K562 (cell line): ENCODE measurements around the gene PIRT. TPM values are rescaled to one million over a fixed set of nuclear protein-coding genes. Genes with fewer than 3 reads are reported as not detected.

ENCODE experiments used
- ATAC-seq: fragments of 200-7000 bp; cut with Tn5 transposase; 3 replicates; pipeline ENCODE4 v1.9.1; 2020; ENCODE audit warnings: moderate library complexity
- BruUV-seq: library from RNA; stranded (reverse); fragments of 400-500 nt; replicated peaks from 2 replicates; lab custom pipeline; 2021; lab: Mats Ljungman, UMichigan
- CTCF ChIA-PET: fragments of 300-600 bp; formaldehyde crosslinking; extraction: SDS; loops from one replicate; lab custom pipeline; 2021; ENCODE audit warnings: low intra/inter-chr PET ratio; lab: Yijun Ruan, JAX
- POLR2A ChIA-PET: fragments of 300-600, 350-650 bp; sonication (Branson Sonifier 250); formaldehyde crosslinking; extraction: SDS; loops from one replicate; lab custom pipeline; 2021; ENCODE audit warnings: antibody characterized with exemption, inconsistent platforms; lab: Yijun Ruan, JAX
- DNase-seq, 4 experiments: peaks; one replicate each; pipeline versions ENCODE4 v3.0.0 to v3.0.0-alpha.2; 2011 to 2018; ENCODE audit warnings: low spot score in 3 of 4, mixed read lengths in 3 of 4; ENCODE audit errors: extremely low read depth in 1 of 4
- FAIRE-seq: peaks from 2 replicates; lab custom pipeline; 2011; peaks lifted over from hg19 to GRCh38; lab: Jason Lieb, UNC
- H2AFZ ChIP-seq: 2 replicates; pipeline ENCODE4 v1.6.0; 2011; ENCODE audit warnings: low read depth, low read length, control low read depth, inconsistent platforms
- H3K27ac ChIP-seq: fragments of 200-600 bp; 3 replicates; pipeline ENCODE4 v1.8.0; 2011; ENCODE audit warnings: low read depth, mild to moderate bottlenecking, control low read depth, inconsistent platforms, low read length, moderate library complexity, mixed read lengths; ENCODE audit errors: extremely low read depth
- H3K27me3 ChIP-seq, 2 experiments: fragments of 300-600 bp in 1 of 2; 2 replicates in 1 of 2; 3 replicates in 1 of 2; pipeline versions ENCODE4 v1.6.0 to v1.8.0; 2011; ENCODE audit warnings: inconsistent platforms in 2 of 2, low read length in 2 of 2, mild to moderate bottlenecking in 1 of 2, mixed read lengths in 1 of 2, moderate library complexity in 1 of 2; ENCODE audit not compliant: control insufficient read depth in 2 of 2, insufficient read depth in 2 of 2
- H3K36me3 ChIP-seq: fragments of 300-600 bp; 3 replicates; pipeline ENCODE4 v1.8.0; 2011; ENCODE audit warnings: mild to moderate bottlenecking, low read length, inconsistent platforms; ENCODE audit not compliant: control insufficient read depth, insufficient read depth
- H3K4me1 ChIP-seq, 2 experiments: fragments of 200-600 bp in 1 of 2; replicated peaks in 1 of 2; 2 replicates in 1 of 2; 3 replicates in 1 of 2; pipeline versions ENCODE4 v1.5.1 to v1.8.0; 2011; ENCODE audit warnings: inconsistent platforms in 2 of 2, low read length in 2 of 2, mild to moderate bottlenecking in 1 of 2, mixed read lengths in 1 of 2, moderate library complexity in 1 of 2; ENCODE audit not compliant: control insufficient read depth in 2 of 2, insufficient read depth in 2 of 2
- H3K4me2 ChIP-seq: 2 replicates; pipeline ENCODE4 v1.6.1; 2011; ENCODE audit warnings: low read length, control low read depth, inconsistent platforms, mixed read lengths; ENCODE audit not compliant: insufficient read depth
- H3K4me3 ChIP-seq: fragments of 200-600 bp; sonication (generic), shearing (Covaris generic); 2 replicates; pipeline ENCODE4 v1.5.1; 2016; ENCODE audit warnings: control low read depth, inconsistent platforms
- H3K79me2 ChIP-seq: fragments of 200-600 bp; 3 replicates; pipeline ENCODE4 v1.8.0; 2011; ENCODE audit warnings: low read length, inconsistent platforms; ENCODE audit not compliant: control insufficient read depth, insufficient read depth
- H3K9ac ChIP-seq, 2 experiments: 2 replicates each; pipeline versions ENCODE4 v1.6.0 to v1.6.1; 2011; ENCODE audit warnings: low read depth in 2 of 2, low read length in 2 of 2, control low read depth in 1 of 2, inconsistent platforms in 1 of 2, mild to moderate bottlenecking in 1 of 2, mixed read lengths in 1 of 2; ENCODE audit not compliant: insufficient read depth in 1 of 2
- H3K9me1 ChIP-seq: one replicate; pipeline ENCODE4 v1.6.0; 2011; ENCODE audit warnings: inconsistent platforms, mild to moderate bottlenecking, low read length, moderate library complexity; ENCODE audit not compliant: control insufficient read depth, insufficient read depth
- H3K9me3 ChIP-seq: replicated peaks from 2 replicates; pipeline ENCODE4 v1.5.1; 2011; ENCODE audit warnings: low read depth, low read length, inconsistent platforms; ENCODE audit not compliant: control insufficient read depth, insufficient read depth
- H4K20me1 ChIP-seq: replicated peaks from 2 replicates; pipeline ENCODE4 v1.6.1; 2011; ENCODE audit warnings: low read length, inconsistent platforms, mixed read lengths; ENCODE audit not compliant: control insufficient read depth, insufficient read depth
- GABPA ChIP-seq: fragments of 200-800 bp; sonication (Bioruptor generic); conservative IDR thresholded peaks from 2 replicates; pipeline ENCODE4 v1.6.1; 2016; ENCODE audit warnings: low read depth, missing genetic modification characterization, missing compliant biosample characterization
- ILF3 ChIP-seq: fragments of 450-650 bp; IDR thresholded peaks from 2 replicates; pipeline ENCODE4 v1.6.1; 2018; ENCODE audit warnings: antibody characterized with exemption, mild to moderate bottlenecking, moderate library complexity, borderline replicate concordance
- RFX5 ChIP-seq: IDR thresholded peaks from 2 replicates; pipeline ENCODE4 v1.6.1; 2011; ENCODE audit warnings: low read depth, mild to moderate bottlenecking, improper control_type of control experiment, low read length
- SMAD1 ChIP-seq: fragments of 150-350 bp; IDR thresholded peaks from 2 replicates; pipeline ENCODE4 v1.6.1; 2014; ENCODE audit warnings: low read length, low read depth; ENCODE audit not compliant: partially characterized antibody
- TAF7 ChIP-seq: fragments of 450-650 bp; IDR thresholded peaks from 2 replicates; pipeline ENCODE4 v1.6.1; 2016; ENCODE audit warnings: missing genetic modification characterization, missing compliant biosample characterization
- ZNF3 ChIP-seq: fragments of 250-450 bp; sonication (Bioruptor Pico); IDR thresholded peaks from 2 replicates; pipeline ENCODE4 v1.5.0; 2021; ENCODE audit warnings: mild to moderate bottlenecking, moderate library complexity
- ZNF395 ChIP-seq: fragments of 200-800 bp; sonication (Bioruptor generic); IDR thresholded peaks from 2 replicates; pipeline ENCODE4 v1.6.1; 2017; ENCODE audit warnings: missing genetic modification characterization, missing compliant biosample characterization
- WGBS: fragments of 100-300 bp; shearing (Covaris generic); methylation state at CpG from one replicate; pipeline ENCODE4 v1.1.6; 2016; ENCODE audit warnings: low coverage, mixed read lengths; ENCODE audit not compliant: insufficient coverage; ENCODE audit errors: missing lambda C conversion rate; 5-methylcytosine and 5-hydroxymethylcytosine counted together
- in situ Hi-C: fragments of 300-500 bp; cut with MboI; formaldehyde crosslinking; loops from 4 replicates; pipeline ENCODE4 v1.15.0; 2018; ENCODE audit warnings: inconsistent platforms, mixed read lengths
- intact Hi-C: fragments of 100-400 bp; cut with micrococcal nuclease; formaldehyde crosslinking; loops from 2 replicates; pipeline ENCODE4 v1.14.2; 2022
- polyA plus RNA-seq, 8 experiments: library from polyadenylated mRNA; depleted of rRNA in 4 of 8; stranded (reverse) in 5 of 8; unstranded in 3 of 8; fragments of >200 nt; fragmentation: Nextera tagmentation in 2 of 8; fragmentation: Illumina TruSeq in 1 of 8; extraction: Ambion mirVana in 2 of 8; extraction: Trizol in 1 of 8; gene quantifications; 2 replicates each; pipeline versions ENCODE4 v1.2.1 to v1.2.3, GENCODE V29; 2011 to 2014; ENCODE audit warnings: inconsistent platforms in 1 of 8, missing spikeins in 1 of 8
- total RNA-seq, 7 experiments: library from RNA; depleted of rRNA in 6 of 7; stranded (reverse); fragments of >200 nt in 6 of 7; fragmentation: Illumina TruSeq in 2 of 7; extraction: Trizol in 2 of 7; gene quantifications; 2 replicates each; pipeline versions ENCODE4 v1.2.1 to v1.2.3, GENCODE V29; 2011 to 2021; ENCODE audit warnings: low replicate concordance in 1 of 7

PIRT gene
- total and polyA plus RNA-seq, 9 of the 15 experiments (the other 6 are each of a cell fraction or from before 2014, with no cell fraction given), result not detected

- no peaks in the 10 kb centered on the region for H3K9me1 ChIP-seq
- H3K27ac ChIP-seq, result no peak overlapping the region
- no TSS peak for BruUV-seq
- H3K36me3 ChIP-seq, result no peaks in the 10 kb centered on the region
- no peak for TF ChIP-seq ZNF3 (CRISPR knock-in tag)
- TF ChIP-seq ILF3, result no peak
- no peak for TF ChIP-seq GABPA
- no peak for TF ChIP-seq SMAD1
- no peak for TF ChIP-seq TAF7 (tag)
- TF ChIP-seq ZNF395 (CRISPR knock-in tag), result no peak
- TF ChIP-seq RFX5, result no peak
- TF ChIP-seq, all 486 proteins: peak for 0
- no peaks in the 10 kb centered on the region for H4K20me1 ChIP-seq
- ChIA-PET POLR2A (no interaction called here), CTCF (no interaction called here)
- in situ Hi-C loops, result no loop called here
- H3K4me3 ChIP-seq, result no peak overlapping the region
- H3K4me2 ChIP-seq, result no peak overlapping the region
- no peaks in the 10 kb centered on the region for H3K79me2 ChIP-seq
- H3K27me3 ChIP-seq, result peaks cover 0 to 30% of the 10 kb centered on the region in 2 experiments; a peak in 2 of 5 replicates
- intact Hi-C loops, result no loop called here
- no peak for DNase-seq
- no peaks in the 10 kb centered on the region for H3K9me3 ChIP-seq
- WGBS, result 2% methylated on average over 7 of the region's 7 CpGs
- H3K9ac ChIP-seq, result no peak overlapping the region
- FAIRE-seq, result no peak
- ATAC-seq, result no peak
- H2AFZ ChIP-seq, result no peak overlapping the region
- H3K4me1 ChIP-seq, result no peaks in the 10 kb centered on the region; a peak in 1 of 5 replicates
Observed at GRCh38 chr17:10804546-10804945, 33.3 kb downstream of the PIRT start.
